ENCODE measurements around the gene HSD17B12. TPM values are rescaled to one million over a fixed set of nuclear protein-coding genes. Genes with fewer than 3 reads are reported as not detected.

Gene HSD17B12
- total and polyA plus RNA-seq, 2 of the 4 experiments (the other 2 are of a cell fraction) = 38.0 to 44.6 TPM

GRCh38 chr11:43694477-43694876 is 13.9 kb downstream of the HSD17B12 start:
- no peak overlapping the region for H3K18ac ChIP-seq (ENCODE audit: low read depth, low read length)
- no peak overlapping the region for H3K4me3 ChIP-seq (ENCODE audit: insufficient read depth, low read depth, low read length)
- intact Hi-C loops (cut with micrococcal nuclease) = no loop called here
- no peak overlapping the region for H3K4me2 ChIP-seq (ENCODE audit: low read depth, low read length)
- BruUV-seq (replicated peaks) = no TSS peak
- no peak overlapping the region; the same call in 1 of the 2 replicates for H2AK5ac ChIP-seq (ENCODE audit: low read depth, low read length)
- no peaks in the 10 kb centered on the region for H3K27me3 ChIP-seq (ENCODE audit: control insufficient read depth, insufficient read depth, low read length)
- no peak for DNase-seq
- no peak overlapping the region for H3K27ac ChIP-seq (ENCODE audit: insufficient read depth, low read length)
- no CpG with 5 or more reads among the region's 2 CpGs for WGBS, 2 experiments (ENCODE audit: extremely low coverage in 2 of 2, insufficient read length in 1 of 2)
- H4K5ac ChIP-seq (ENCODE audit: low read depth, low read length) = no peak overlapping the region
- H3K36me3 ChIP-seq (ENCODE audit: control insufficient read depth, insufficient read depth, low read length) = peaks cover 4% of the 10 kb centered on the region; the same call in 1 of the 2 replicates
- ChIA-PET CTCF (interaction anchor here (0.7 kb wide), 1 partner anchor 9 kb away, joined by 3 read pairs; no protein-coding TSS in a partner anchor), POLR2A (ENCODE audit: unreplicated experiment) (no interaction called here)
- H4K8ac ChIP-seq (ENCODE audit: low read depth in 2 of 2, low read length in 2 of 2) = no peak overlapping the region
- no peak overlapping the region for H2BK120ac ChIP-seq (ENCODE audit: low read depth, low read length)
- no peak overlapping the region for H2BK15ac ChIP-seq (ENCODE audit: low read depth, low read length)
- H3K9me1 ChIP-seq (ENCODE audit: insufficient read depth, low read length) = peaks cover 9% of the 10 kb centered on the region
- H3K9ac ChIP-seq (ENCODE audit: low read depth, low read length) = no peak overlapping the region
- no peak overlapping the region for H2AFZ ChIP-seq (replicated peaks; ENCODE audit: low read length, poor library complexity)
- H3K23ac ChIP-seq (ENCODE audit: low read depth, low read length) = no peak overlapping the region
- H3K9me3 ChIP-seq (ENCODE audit: control insufficient read depth, insufficient read depth, low read length) = no peaks in the 10 kb centered on the region
- no peak overlapping the region for H2BK5ac ChIP-seq (ENCODE audit: low read depth, low read length, poor library complexity, severe bottlenecking)
- in situ Hi-C loops (cut with MboI; ENCODE audit: low sequenced_read_pairs) = no loop called here
- H3K4ac ChIP-seq (ENCODE audit: low read depth, low read length) = no peak overlapping the region
- TF ChIP-seq MXI1 (IDR thresholded peaks at IDR 0.05; ENCODE audit: borderline replicate concordance, low read depth, low read length) (no peak), RAD21 (IDR thresholded peaks at IDR 0.05; ENCODE audit: low read length) (no peak), SMC3 (IDR thresholded peaks at IDR 0.05; ENCODE audit: low read depth, low read length) (no peak), CEBPB (IDR thresholded peaks at IDR 0.05; ENCODE audit: low read depth, low read length) (no peak), FOS (IDR thresholded peaks at IDR 0.05; ENCODE audit: low read depth, low read length) (no peak), BHLHE40 (IDR thresholded peaks at IDR 0.05; ENCODE audit: low read depth, low read length) (no peak), RFX5 (IDR thresholded peaks at IDR 0.05; ENCODE audit: low read depth, low read length) (no peak), RCOR1 (IDR thresholded peaks at IDR 0.05; ENCODE audit: insufficient replicate concordance, low read length) (no peak), MAZ (IDR thresholded peaks at IDR 0.05; ENCODE audit: borderline replicate concordance, low read depth, low read length) (no peak), MAFK (IDR thresholded peaks at IDR 0.05; ENCODE audit: low read depth, low read length) (no peak), CHD1 (IDR thresholded peaks at IDR 0.05; ENCODE audit: low read depth, low read length) (no peak), NFE2L2 (IDR thresholded peaks at IDR 0.05; ENCODE audit: low read depth, low read length) (no peak), POLR2A (IDR thresholded peaks at IDR 0.05; ENCODE audit: low read depth, low read length) (no peak)
- TF ChIP-seq, protein P1, sequence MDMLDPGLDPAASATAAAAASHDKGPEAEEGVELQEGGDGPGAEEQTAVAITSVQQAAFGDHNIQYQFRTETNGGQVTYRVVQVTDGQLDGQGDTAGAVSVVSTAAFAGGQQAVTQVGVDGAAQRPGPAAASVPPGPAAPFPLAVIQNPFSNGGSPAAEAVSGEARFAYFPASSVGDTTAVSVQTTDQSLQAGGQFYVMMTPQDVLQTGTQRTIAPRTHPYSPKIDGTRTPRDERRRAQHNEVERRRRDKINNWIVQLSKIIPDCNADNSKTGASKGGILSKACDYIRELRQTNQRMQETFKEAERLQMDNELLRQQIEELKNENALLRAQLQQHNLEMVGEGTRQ (IDR thresholded peaks at IDR 0.05; ENCODE audit: low read depth, low read length) = no peak
- TF ChIP-seq, protein P2, sequence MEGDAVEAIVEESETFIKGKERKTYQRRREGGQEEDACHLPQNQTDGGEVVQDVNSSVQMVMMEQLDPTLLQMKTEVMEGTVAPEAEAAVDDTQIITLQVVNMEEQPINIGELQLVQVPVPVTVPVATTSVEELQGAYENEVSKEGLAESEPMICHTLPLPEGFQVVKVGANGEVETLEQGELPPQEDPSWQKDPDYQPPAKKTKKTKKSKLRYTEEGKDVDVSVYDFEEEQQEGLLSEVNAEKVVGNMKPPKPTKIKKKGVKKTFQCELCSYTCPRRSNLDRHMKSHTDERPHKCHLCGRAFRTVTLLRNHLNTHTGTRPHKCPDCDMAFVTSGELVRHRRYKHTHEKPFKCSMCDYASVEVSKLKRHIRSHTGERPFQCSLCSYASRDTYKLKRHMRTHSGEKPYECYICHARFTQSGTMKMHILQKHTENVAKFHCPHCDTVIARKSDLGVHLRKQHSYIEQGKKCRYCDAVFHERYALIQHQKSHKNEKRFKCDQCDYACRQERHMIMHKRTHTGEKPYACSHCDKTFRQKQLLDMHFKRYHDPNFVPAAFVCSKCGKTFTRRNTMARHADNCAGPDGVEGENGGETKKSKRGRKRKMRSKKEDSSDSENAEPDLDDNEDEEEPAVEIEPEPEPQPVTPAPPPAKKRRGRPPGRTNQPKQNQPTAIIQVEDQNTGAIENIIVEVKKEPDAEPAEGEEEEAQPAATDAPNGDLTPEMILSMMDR (conservative IDR thresholded peaks at IDR 0.05; ENCODE audit: low read depth, low read length) = no peak
- TF ChIP-seq, protein P3, sequence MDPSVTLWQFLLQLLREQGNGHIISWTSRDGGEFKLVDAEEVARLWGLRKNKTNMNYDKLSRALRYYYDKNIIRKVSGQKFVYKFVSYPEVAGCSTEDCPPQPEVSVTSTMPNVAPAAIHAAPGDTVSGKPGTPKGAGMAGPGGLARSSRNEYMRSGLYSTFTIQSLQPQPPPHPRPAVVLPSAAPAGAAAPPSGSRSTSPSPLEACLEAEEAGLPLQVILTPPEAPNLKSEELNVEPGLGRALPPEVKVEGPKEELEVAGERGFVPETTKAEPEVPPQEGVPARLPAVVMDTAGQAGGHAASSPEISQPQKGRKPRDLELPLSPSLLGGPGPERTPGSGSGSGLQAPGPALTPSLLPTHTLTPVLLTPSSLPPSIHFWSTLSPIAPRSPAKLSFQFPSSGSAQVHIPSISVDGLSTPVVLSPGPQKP (IDR thresholded peaks at IDR 0.05; ENCODE audit: borderline replicate concordance, low read depth, low read length) = no peak
- H4K20me1 ChIP-seq (ENCODE audit: insufficient read depth, low read length) = peaks cover 21% of the 10 kb centered on the region
- H3K4me1 ChIP-seq (ENCODE audit: control insufficient read depth, insufficient read depth, low read length) = 0 out of 2 replicates have a peak, but pooled peaks cover 2% of the 10 kb centered on the region
- no peak overlapping the region for H3K14ac ChIP-seq (replicated peaks; ENCODE audit: low read depth, low read length)
- peaks cover 35 to 59% of the 10 kb centered on the region in 2 experiments for H3K79me1 ChIP-seq (ENCODE audit: low read depth in 1 of 2, low read length in 2 of 2)
- H2AK9ac ChIP-seq (replicated peaks; ENCODE audit: low read depth, low read length, poor library complexity) = no peak overlapping the region
- H4K91ac ChIP-seq (ENCODE audit: insufficient read depth, low read depth, low read length) = no peak overlapping the region
- dilution Hi-C loops (cut with HindIII; ENCODE audit: low sequenced_read_pairs, unreplicated experiment) = no loop called here
- ATAC-seq (ENCODE audit: low read depth) = no peak
- no peak overlapping the region for H3K56ac ChIP-seq (ENCODE audit: extremely low read depth, insufficient read depth, low read length)
- no peak overlapping the region for H2BK20ac ChIP-seq (ENCODE audit: low read depth, low read length)

Data from IMR-90 (cell line).